Mucosa of descending colon (tissue), 3 donors: ENCODE measurements around the gene FANCD2OS. TPM values are rescaled to one million over a fixed set of nuclear protein-coding genes. Genes with fewer than 3 reads are reported as not detected.

Experiments used
- ATAC-seq: fragments of 200-7000 bp; cut with Tn5 transposase; one replicate; pipeline ENCODE4 v1.9.1; 2020; ENCODE audit warnings: mild to moderate bottlenecking, moderate library complexity
- DNase-seq, 3 donors: peaks; one replicate each; pipeline ENCODE4 v3.0.0-alpha.2; 2020
- H3K36me3 ChIP-seq: fragments of 200-600 bp; one replicate; pipeline ENCODE4 v1.8.0; 2021; ENCODE audit warnings: low read depth, mild to moderate bottlenecking
- H3K4me1 ChIP-seq: fragments of 200-600 bp; one replicate; pipeline ENCODE4 v1.8.0; 2021; ENCODE audit warnings: low read depth, mild to moderate bottlenecking
- H3K4me3 ChIP-seq: fragments of 200-600 bp; one replicate; pipeline ENCODE4 v1.8.0; 2021; ENCODE audit warnings: mild to moderate bottlenecking
- H3K9me3 ChIP-seq: fragments of 200-600 bp; one replicate; pipeline ENCODE4 v1.8.0; 2021; ENCODE audit warnings: mild to moderate bottlenecking
- intact Hi-C, 2 donors: fragments of 100-400 bp; cut with DNase I in 1 of 2; cut with micrococcal nuclease in 1 of 2; formaldehyde crosslinking; loops; one replicate each; pipeline versions ENCODE4 v1.11.0 to v1.11.1; 2022; cut with DNase I, micrococcal nuclease
- long read RNA-seq, 2 donors: library from polyadenylated mRNA; unstranded; transcript quantifications; one replicate each; pipeline ENCODE4 v2.0.0, GENCODE V29; 2019 to 2021
- total RNA-seq, 3 donors: library from RNA; stranded (reverse); fragmentation: NEBNext Ultra II Directional in 2 of 3; extraction: Animal tissue kit (Norgen Biotek cat#: 25700) in 2 of 3; gene quantifications; one replicate each; pipeline versions ENCODE4 v1.2.1 to v1.2.4, GENCODE V29; 2021 to 2023
- TF ChIP-seq, protein P1 (sequence below): fragments of 200-600 bp; IDR thresholded peaks from one replicate; pipeline ENCODE4 v1.8.0; 2022; ENCODE audit warnings: antibody characterized with exemption, mild to moderate bottlenecking
- donor health status: DM: no; HTN: no; CAD: no; lungs with moderate emphysema.
- donor health status: DM: no; HTN: no; CAD: no.
- donor health status: DM: no; HTN: yes; CAD: no.

Gene FANCD2OS, protein sequence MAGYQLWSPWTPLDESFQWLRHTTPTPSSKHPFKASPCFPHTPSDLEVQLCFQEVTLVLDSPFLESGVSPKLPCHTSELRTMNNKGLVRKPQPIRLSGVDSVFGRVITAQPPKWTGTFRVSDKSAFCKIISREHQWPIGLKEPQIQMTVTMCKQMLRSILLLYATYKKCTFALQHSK
- total RNA-seq = not detected
- long read RNA-seq, donor 1 = 0 reads
- long read RNA-seq, donor 2 = 0 reads

DNA sequence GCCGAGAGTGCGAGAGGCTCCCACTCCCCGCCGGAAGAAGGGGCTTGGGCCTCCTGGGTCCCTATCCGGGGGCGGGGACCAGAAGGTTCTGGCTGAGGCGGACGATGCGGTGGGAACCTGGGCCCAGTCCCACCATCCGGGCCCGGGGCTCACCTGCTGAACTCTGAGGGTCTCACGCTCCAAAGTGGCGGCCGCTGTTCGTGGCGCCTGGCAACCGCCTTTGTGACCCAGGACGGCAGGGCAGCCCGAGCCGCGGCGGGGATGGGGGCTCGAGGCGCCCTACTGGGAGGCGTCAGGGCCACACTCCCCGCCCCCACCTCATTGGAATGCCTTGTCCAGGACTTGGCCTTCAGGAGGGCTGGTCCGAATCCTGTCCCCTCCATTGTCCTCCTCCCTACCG, at the start of gene FANCD2OS:
Gene FANCD2OS, minus strand, starts transcription at position 165 of the 400 bp plus-strand sequence. CDS start 3,481 bp downstream, outside the sequence.
- Histone ChIP-seq H3K4me3 (no peak within 1 kb of the TSS), H3K4me1 (no peaks in the 10 kb centered on the region), H3K36me3 (no peaks in the 10 kb centered on the region), H3K9me3 (no peaks in the 10 kb centered on the region)
- TF ChIP-seq, protein P1, sequence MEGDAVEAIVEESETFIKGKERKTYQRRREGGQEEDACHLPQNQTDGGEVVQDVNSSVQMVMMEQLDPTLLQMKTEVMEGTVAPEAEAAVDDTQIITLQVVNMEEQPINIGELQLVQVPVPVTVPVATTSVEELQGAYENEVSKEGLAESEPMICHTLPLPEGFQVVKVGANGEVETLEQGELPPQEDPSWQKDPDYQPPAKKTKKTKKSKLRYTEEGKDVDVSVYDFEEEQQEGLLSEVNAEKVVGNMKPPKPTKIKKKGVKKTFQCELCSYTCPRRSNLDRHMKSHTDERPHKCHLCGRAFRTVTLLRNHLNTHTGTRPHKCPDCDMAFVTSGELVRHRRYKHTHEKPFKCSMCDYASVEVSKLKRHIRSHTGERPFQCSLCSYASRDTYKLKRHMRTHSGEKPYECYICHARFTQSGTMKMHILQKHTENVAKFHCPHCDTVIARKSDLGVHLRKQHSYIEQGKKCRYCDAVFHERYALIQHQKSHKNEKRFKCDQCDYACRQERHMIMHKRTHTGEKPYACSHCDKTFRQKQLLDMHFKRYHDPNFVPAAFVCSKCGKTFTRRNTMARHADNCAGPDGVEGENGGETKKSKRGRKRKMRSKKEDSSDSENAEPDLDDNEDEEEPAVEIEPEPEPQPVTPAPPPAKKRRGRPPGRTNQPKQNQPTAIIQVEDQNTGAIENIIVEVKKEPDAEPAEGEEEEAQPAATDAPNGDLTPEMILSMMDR = no peak
- no peak for ATAC-seq
- no peak for DNase-seq
- intact Hi-C loops = no loop called here

DNA sequence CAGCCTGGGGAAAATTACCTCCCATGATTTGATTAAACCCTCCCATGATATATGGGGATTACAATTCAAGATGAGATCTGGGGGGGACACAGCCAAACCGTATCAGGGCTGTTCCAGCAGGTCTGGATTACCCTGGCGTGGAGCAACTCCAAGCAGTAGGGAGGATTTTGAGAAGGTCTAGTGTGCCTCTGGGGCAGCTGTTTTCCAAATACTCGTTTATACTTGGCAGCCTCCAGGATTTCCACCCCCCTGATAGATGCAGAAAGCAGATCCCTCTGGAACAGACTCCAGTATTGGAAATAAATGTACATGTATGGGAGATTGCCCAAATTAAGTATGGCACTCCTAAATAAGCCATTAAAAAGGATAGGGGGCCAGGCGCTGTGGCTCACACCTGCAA, 49.0 kb upstream of the FANCD2OS start:
- no peak for ATAC-seq
- no peaks in the 10 kb centered on the region for H3K36me3 ChIP-seq
- TF ChIP-seq, protein P1 = no peak
- no peaks in the 10 kb centered on the region for H3K9me3 ChIP-seq
- no peaks in the 10 kb centered on the region for H3K4me1 ChIP-seq
- intact Hi-C loops = no loop called here
- H3K4me3 ChIP-seq = no peak overlapping the region
- no peak for DNase-seq

DNA sequence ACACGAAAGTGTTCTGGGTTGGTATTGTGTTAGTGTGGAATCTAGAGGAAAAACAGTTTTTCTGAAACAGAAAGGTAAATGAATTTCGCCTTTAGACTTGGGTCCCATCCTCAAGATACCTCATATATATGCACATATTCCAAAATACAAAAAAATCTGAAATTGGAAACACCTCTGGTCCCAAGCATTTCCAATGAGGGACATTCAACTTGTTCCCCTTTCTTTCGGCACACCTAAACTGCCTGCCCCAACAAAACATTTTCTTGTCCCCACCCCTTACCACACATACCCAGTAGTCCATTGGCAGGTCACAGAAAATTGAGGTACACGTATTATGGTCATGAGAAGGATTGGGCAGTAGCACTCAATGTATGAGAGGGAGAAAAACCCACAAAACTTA, 47.6 kb upstream of the FANCD2OS start:
- ATAC-seq = no peak
- H3K36me3 ChIP-seq = peaks cover 11% of the 10 kb centered on the region
- DNase-seq = no peak
- intact Hi-C loops = no loop called here
- H3K4me3 ChIP-seq = no peak overlapping the region
- no peaks in the 10 kb centered on the region for H3K4me1 ChIP-seq
- no peaks in the 10 kb centered on the region for H3K9me3 ChIP-seq
- TF ChIP-seq, protein P1 = no peak

DNA sequence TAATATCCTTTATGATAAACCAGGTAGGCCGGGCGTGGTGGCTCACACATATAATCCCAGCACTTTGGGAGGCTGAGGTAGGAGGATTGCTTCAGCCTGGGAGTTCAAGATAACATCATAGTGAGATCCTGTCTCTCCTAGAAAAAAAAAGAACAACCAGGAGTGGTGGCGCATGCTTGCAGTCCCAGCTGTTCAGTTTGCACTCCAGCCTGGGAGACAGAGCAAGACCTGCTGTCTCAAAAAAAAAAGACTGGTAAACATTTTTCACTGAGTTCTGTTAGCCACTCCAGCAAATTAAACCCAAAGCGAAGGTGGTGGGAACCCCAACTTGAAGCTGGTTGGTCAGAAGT, 47.0 kb upstream of the FANCD2OS start:
- H3K9me3 ChIP-seq = no peaks in the 10 kb centered on the region
- H3K4me3 ChIP-seq = no peak overlapping the region
- no peaks in the 10 kb centered on the region for H3K4me1 ChIP-seq
- intact Hi-C loops = no loop called here
- DNase-seq (no peak), ATAC-seq (no peak)
- TF ChIP-seq, protein P1 = no peak
- peaks cover 14% of the 10 kb centered on the region for H3K36me3 ChIP-seq

DNA sequence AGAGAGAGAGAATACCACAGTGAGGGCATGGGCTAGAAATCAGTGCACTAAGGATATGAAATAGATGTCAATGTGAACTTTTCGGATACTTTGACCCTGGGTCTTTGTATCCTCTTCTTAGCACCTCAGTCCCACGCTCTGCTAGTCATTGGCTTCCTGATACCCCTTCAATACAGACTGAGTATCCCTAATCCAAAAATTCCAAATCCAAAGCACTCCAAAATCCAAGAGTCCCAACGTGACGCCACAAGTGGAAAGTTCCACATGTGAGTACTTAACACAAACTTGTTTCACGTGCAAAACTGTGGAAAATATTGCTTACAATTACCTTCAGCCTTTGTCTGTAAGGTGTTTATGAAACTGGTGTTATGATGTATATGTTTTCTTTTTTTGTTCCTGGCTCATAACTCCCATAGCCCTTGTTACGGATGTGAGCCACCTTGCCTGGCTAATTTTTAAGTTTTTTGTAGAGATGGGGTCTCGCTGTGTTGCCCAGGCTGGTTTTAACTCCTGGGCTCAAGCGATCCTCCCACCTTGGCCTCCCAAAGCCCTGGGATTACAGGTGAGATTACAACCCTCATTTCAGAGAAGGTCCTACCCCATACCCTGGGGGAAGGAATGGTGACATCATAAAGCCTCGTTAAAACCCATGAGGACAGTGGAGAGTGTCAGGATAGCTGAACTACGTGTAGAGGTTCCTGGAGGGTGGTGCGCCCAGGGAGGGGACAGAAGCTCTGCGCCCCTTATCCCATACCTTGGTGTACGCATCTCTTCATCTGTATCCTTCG, 46.5 kb upstream of the FANCD2OS start:
- Histone ChIP-seq H3K4me1 (no peaks in the 10 kb centered on the region), H3K9me3 (no peaks in the 10 kb centered on the region), H3K4me3 (no peak overlapping the region), H3K36me3 (peaks cover 14% of the 10 kb centered on the region)
- ATAC-seq = no peak
- TF ChIP-seq, protein P1 = no peak
- intact Hi-C loops = no loop called here
- DNase-seq = no peak
